TTC549 (cell line): Measurements from ENCODE around the gene NOSTRIN.

Experiments used
- FAIRE-seq: peaks from 2 replicates; lab custom pipeline; 2012; peaks lifted over from hg19 to GRCh38; lab: Jason Lieb, UNC

The NOSTRIN gene

DNA sequence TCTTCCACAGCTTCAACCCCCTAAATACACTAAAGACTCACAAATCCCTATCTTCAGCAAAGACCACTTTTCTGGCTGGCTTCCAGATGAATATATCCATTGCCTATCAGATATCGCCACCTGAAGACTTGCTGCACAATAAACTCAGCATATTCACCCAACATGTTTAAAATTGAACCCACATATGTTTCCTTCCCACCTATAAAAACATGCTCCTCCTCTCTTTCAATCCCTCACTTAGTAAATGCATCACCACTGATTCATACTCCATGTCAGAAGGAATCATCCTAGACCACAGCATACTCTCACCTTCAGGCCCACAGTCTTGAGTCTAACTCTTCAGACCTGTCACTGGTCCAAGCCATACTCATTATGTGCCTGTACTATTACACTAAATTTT, 82.5 kb downstream of the NOSTRIN start:
- no peak for FAIRE-seq

DNA sequence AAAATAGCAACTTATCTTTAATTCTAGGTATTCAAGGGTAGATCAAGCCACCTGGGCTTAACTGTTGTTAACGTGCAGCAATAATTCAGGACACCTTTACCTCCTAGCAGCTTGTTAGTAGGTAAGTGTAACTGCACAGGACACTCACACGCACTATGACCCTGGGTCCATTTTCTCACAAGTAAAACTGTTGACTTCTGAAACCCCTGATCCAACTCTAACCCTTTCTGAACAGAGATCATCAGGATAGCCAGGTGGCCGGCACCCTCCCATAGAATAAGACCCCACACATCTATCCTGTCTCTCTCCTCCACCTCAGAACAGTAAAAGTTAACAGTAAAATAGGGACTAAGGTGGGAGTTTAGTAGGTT, 87.2 kb downstream of the NOSTRIN start:
- FAIRE-seq, result no peak

DNA sequence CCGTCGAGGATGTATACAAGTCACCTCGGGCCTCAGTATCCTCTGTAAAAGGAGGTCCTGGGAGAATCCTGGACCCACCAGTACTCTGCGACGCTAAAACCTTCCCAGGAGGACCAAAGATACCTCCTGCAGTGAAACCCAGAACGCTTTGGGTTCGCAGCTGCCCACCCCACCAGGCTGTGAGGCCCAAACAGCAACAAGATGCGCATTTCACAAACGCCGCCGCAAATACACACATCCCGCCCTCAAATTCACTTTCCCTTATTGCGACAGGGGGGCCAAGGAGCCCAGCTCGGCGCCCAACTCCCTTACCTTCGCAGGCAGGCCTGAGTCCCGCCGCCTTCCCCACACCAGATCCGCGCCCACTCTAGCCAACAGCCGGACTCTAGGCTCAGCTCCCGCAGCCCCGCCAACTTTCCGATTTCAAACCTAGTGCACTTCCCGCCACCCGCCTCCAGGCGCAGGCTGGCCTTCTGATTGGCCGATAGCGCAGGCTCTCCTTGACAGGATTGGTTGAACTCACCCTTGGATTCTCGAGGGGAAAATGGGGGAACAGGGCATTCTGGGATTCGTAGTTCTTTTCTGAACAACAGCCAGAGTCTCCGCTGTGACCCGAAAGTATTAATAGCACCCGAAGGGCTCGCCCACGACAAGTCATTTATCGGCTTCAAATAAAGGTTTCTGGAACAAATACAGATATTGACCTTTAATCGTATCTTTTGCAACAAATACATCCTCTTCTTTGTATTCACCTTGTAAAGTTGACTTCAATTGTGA, 87.8 kb downstream of the NOSTRIN start, which contains the start of gene SPC25:
SPC25 (minus strand) TSS at position 425 of the 777 bp plus-strand sequence. CDS start 911 bp downstream, outside the sequence.
- peak; percentile 93 for FAIRE-seq

DNA sequence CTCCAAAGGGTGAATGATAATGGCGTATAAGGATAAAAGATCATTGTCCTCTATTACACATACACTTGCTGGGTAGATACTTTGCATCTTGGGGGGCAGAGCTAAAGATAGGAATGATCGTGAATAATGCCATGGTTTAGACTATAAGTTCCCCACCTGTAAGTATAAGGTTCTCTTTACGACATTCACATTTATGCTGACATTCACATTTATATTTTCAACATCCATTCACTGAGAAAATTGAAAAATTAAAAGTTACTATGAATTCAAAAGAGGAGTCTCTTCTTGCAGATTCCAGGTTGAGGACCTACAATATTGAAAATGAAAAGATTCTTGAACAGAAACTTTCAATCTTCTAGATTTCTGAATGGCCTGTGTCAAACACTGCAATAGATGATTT, 89.9 kb downstream of the NOSTRIN start:
- no peak for FAIRE-seq

DNA sequence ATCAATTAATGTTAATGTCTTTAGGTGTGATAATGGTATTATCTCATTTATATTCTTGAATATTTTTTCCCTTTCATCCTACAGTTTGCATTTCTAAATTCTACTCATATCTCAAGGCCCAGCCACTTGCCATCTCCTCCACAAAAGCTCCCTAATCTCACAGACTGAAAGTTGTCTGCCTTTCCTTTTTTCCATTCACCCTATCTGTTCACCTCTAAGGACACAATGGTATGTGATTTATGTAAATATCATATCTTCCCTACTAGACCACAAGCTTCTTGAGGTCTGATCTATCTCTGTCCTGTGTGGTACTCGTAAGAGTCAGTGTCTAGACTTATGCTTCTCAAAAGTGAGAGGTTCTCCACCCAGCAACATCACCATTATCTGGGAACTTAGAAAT, 91.7 kb downstream of the NOSTRIN start:
- FAIRE-seq, result no peak

DNA sequence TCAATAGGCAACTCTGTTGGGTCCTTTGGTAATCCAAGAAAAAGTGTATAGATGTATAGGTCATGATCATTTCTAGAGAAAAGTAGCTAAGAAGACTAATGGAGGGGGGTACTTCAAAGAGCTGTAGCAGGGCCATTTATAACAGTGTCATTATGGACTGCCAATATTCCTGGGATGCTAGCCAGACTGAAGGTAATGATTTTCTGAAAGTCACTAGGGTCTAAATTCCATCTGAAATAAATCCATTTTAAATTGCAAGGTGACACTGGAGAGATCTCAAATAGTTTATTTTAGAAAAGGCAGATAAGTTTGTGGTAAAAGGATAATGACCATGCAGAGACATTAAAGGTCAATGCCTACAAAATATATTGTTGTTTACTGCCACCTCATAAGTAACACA, 92.3 kb downstream of the NOSTRIN start:
- FAIRE-seq, result no peak

DNA sequence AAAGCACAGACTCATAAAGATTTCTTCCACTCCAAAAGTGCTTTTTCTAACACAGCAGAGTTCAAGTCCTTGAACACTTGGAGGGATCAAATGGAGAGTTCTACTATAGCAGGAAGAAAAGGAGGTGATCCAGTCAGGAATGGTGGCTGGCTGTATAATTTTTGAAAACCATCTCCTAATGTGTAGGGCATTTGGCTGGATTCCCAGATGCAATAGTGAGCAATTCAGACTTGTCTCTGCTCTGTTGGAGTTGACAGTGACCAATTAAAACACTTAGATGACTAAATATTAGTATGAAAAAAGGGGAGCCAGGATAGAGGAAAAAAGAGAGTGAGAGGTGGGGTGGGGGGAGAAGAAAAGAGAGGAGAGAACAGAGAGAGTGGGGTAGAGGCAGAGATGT, 93.3 kb downstream of the NOSTRIN start:
- FAIRE-seq, result no peak

DNA sequence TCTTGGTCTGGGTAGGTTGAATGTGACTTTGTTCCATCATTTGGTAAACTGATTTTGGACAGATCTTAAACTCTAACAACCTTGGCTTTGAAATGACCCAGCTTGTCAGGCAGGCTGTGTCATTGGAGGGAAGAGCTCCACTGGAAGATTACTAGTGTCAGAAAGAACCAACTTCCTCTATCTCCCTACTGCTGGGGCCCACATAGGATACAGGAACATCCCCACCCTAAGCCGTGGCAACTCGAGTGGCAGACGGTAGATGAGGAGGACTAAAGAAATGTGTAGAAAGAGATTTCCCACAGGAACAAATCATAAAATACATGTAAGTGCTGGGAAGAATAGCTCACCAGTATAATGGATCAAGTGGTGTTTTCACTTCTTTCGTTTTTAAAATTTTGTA, 94.3 kb downstream of the NOSTRIN start:
- FAIRE-seq, result no peak

DNA sequence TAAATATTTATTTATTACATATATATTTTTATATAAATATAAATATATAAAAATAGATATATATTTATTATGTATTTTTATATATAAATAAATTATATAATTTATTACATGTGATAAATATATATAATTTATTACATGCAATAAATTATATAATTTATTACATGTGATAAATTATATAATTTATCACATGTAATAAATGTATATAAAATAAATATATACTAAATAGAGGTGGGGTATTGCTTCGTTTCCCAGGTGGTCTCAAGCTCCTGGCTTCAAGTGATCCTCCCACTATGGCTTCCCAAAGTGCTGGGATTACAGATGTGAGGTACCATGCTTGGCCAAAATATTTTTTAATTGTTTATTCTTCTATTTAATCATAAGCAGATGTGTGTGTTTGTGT, 95.0 kb downstream of the NOSTRIN start:
- peak; percentile 100 for FAIRE-seq

DNA sequence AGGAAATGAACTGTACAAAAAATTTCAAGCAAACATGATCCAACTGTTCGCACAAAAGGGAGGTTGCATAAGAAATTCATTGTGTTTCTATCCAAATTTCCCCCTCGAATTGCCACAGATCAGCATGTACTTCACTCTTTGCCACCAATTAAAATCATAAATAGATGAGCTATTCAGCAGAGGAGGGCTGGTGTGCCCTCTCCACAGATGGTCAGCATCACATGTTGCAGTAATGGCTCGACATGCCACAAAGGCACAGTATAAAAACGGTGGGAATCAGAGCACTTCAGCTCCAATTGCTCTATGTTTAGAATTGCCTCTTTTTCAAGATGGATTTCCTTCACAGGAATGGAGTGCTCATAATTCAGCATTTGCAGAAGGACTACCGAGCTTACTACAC, 98.6 kb downstream of the NOSTRIN start, which contains the start of gene G6PC2:
G6PC2 (plus strand) TSS at position 289 of the 400 bp plus-strand sequence; CDS start at position 330, 41 bp downstream.
- no peak for FAIRE-seq

DNA sequence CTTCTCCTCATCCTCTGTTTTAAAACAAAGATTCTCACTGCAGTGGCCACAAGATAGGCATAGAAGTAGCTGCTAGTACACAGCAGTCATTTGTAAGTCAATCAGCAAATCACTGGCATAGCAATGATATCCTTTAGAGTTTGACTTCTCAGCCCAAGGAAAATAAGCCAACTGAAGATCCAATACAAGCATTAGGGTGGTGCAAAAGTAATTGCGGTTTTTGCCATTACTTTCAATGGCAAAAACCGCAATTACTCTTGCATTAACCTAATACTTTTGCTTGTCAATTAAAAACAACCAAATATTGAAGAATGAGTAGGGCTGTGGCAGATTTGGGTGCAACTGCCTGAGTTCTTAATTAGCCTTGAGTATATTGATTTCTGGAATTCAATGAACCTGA, 101.5 kb downstream of the NOSTRIN start:
- no peak for FAIRE-seq

DNA sequence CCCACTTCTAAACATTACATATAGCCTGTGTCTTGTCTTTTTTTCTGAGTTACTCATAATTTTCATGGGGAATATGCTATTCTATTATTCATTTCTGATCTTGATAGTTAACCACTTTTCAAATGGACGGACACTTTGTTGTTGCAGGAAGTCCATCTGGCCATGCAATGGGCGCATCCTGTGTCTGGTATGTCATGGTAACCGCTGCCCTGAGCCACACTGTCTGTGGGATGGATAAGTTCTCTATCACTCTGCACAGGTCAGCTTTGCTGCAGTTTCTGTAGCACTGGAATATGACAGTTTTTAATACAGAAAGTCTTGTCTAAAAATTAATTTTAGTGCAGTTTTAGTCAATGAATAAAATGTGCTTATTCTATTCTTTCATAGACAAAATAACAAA, 101.9 kb downstream of the NOSTRIN start:
- FAIRE-seq, result no peak

DNA sequence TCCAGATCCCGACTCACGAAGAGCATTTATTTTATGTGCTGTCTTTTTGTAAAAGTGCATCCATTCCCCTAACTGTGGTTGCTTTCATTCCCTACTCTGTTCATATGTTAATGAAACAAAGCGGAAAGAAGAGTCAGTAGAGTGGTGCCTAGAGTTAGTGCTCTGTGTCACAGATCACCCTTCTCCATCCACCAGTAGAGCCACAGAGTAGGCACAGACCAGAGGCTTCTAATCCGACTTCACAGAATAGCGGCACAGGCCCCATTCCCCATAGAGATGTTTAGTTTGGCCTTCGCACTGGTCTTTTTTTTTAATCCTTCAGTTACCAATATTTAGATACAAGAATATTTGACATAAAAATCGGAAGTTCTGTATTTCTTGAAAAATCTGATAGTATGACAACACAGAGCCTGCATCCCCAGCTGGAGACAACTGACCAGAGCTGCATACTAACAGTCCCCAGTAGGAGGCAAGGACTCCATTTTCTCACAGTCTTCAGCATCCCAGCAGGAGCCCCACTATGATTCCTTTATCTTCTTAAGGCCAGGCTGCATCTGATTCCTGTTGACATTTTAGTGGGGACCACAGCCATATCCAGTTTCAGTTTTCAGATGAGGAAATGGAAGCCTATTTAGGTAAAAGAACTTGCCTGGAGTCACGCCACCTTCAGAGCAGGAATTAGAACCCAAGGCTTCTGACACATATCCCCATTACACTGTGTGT, 105.7 kb downstream of the NOSTRIN start:
- no peak for FAIRE-seq

DNA sequence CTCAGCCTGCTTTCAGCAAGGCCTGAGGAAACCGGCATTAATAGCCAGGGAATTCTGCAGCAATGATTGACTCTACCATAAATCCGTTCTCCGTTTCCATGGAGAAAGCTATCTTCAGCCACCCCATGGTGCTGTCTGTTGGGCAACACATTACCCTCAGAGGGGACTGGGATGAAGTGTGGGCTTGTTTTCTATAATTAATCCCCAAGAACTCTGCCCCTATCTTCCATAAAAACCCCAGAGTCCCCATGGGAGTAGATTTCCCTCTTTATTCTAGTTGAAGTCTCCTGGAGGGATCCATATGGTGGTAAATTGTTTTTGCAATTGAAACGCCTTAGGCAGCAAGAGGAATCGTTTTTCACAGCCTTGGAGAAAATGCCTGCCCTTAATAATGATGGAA, 107.9 kb downstream of the NOSTRIN start:
- FAIRE-seq, result no peak

DNA sequence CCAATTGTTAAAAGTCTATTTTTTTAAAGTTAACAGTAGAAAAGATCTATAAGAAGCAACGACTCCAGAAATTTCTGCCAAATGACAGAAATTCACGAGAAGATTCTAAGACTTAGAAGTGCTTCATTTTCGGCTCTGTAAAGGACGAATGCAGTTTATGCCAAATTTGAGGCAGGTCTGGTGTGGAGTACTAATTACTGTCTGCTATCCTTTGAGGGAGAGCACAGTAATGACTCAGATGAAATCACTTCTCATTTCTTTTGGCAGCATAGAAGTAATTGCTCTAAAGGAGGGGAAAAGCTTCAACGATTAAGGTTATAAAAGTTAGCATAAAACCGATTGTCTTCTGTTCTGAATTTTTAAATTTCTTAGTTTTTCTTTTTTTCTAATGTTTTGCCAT, 110.0 kb downstream of the NOSTRIN start:
- FAIRE-seq, result no peak

DNA sequence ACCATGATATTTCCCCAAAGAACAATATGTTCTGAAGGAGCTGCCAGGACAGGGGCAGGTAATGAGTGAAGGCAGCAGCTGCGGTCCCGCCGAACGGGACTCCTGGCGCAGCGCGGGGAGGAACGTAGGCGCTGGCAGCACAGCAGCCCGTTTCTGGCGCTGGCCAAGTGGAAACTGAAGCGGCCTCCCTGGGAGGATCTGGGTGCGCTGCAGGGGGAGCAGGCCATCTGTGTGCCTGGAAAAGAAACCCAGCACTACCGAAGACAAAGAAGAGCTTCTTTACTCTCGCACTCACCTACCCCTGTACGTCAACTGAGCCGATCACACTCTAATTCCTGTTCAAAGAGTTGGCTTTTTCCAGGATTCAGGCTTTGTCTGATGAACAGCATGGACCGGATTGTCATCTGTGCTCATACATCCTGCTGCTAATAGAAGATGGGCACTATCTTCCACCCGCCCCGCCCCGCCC, 110.5 kb downstream of the NOSTRIN start:
- no peak for FAIRE-seq

DNA sequence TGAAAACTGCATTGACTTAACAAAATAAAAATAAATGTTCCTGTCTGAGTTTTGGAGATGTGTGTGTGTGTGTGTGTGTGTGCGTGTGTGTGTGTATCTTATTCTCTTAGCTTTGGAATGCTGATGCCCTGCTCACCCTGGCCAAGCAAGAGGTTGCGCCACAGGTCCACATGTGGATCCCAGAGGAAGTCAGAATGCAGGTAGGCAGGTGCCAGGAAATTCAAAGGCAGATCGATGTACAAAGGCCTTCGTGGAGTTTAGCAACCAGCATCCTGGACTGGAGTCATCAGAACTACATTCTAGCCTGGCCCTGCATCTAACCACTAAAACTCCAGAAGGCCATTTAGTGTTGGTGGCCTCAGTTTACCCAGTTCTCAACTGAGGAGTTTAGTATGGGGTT, 111.1 kb downstream of the NOSTRIN start:
- no peak for FAIRE-seq
